Parathyroid adenoma (tissue), 2 donors: ENCODE measurements around the gene MS4A18.

Experiments used
- H2AFZ ChIP-seq: fragments of 300-600 bp; sonication (generic); one replicate; pipeline ENCODE4 v1.7.0; 2017; ENCODE audit warnings: antibody characterized with exemption, mild to moderate bottlenecking
- H3K27ac ChIP-seq: fragments of 300-600 bp; sonication (generic); one replicate; pipeline ENCODE4 v1.7.0; 2017
- H3K27me3 ChIP-seq: fragments of 300-600 bp; sonication (generic); one replicate; pipeline ENCODE4 v1.7.0; 2017; ENCODE audit warnings: low read length; ENCODE audit not compliant: control insufficient read depth, insufficient read depth
- H3K36me3 ChIP-seq: fragments of 300-600 bp; sonication (generic); one replicate; pipeline ENCODE4 v1.7.0; 2017; ENCODE audit warnings: low read length; ENCODE audit not compliant: control insufficient read depth, insufficient read depth
- H3K4me1 ChIP-seq: fragments of 300-600 bp; sonication (generic); one replicate; pipeline ENCODE4 v1.7.0; 2017; ENCODE audit warnings: control low read depth
- H3K4me2 ChIP-seq: fragments of 300-600 bp; sonication (generic); one replicate; pipeline ENCODE4 v1.7.0; 2017; ENCODE audit warnings: low read length
- H3K4me3 ChIP-seq: fragments of 300-600 bp; sonication (generic); one replicate; pipeline ENCODE4 v1.7.0; 2017; ENCODE audit warnings: low read depth, low read length
- H3K79me2 ChIP-seq: fragments of 300-600 bp; sonication (generic); one replicate; pipeline ENCODE4 v1.7.0; 2017; ENCODE audit warnings: control low read depth
- H3K9ac ChIP-seq: fragments of 300-600 bp; sonication (generic); one replicate; pipeline ENCODE4 v1.7.0; 2017; ENCODE audit warnings: mild to moderate bottlenecking
- H3K9me3 ChIP-seq: fragments of 300-600 bp; sonication (generic); one replicate; pipeline ENCODE4 v1.7.0; 2017; ENCODE audit warnings: low read length; ENCODE audit not compliant: control insufficient read depth
- CTCF ChIP-seq: fragments of 300-600 bp; sonication (generic); IDR thresholded peaks from one replicate; pipeline ENCODE4 v1.7.0; 2017; ENCODE audit warnings: antibody characterized with exemption, mild to moderate bottlenecking
- donor health status: primary hyperparathyroidism.

Gene MS4A18

GRCh38 chr11:60731586-60731985 lies 7.1 kb downstream of the MS4A18 start:
- Histone ChIP-seq H3K27ac (no peak overlapping the region), H3K4me1 (no peaks in the 10 kb centered on the region), H3K9me3 (no peaks in the 10 kb centered on the region), H3K79me2 (no peaks in the 10 kb centered on the region), H3K9ac (no peak overlapping the region), H3K36me3 (no peaks in the 10 kb centered on the region), H3K4me2 (no peak overlapping the region), H3K27me3 (no peaks in the 10 kb centered on the region), H2AFZ (no peak overlapping the region), H3K4me3 (no peak overlapping the region)
- TF ChIP-seq CTCF: no peak

- Histone ChIP-seq H3K4me1 (no peaks in the 10 kb centered on the region), H3K36me3 (no peaks in the 10 kb centered on the region), H2AFZ (no peak overlapping the region), H3K9ac (no peak overlapping the region), H3K27ac (no peak overlapping the region), H3K9me3 (no peaks in the 10 kb centered on the region), H3K27me3 (no peaks in the 10 kb centered on the region), H3K4me3 (no peak overlapping the region), H3K4me2 (no peak overlapping the region), H3K79me2 (no peaks in the 10 kb centered on the region)
- TF ChIP-seq CTCF: no peak
These were observed 9.8 kb downstream of the MS4A18 start for GRCh38 chr11:60734279-60734678.

- no peaks in the 10 kb centered on the region for H3K9me3 ChIP-seq
- no peak for TF ChIP-seq CTCF
- H3K9ac ChIP-seq: no peak overlapping the region
- no peak overlapping the region for H3K27ac ChIP-seq
- no peak overlapping the region for H2AFZ ChIP-seq
- H3K4me2 ChIP-seq: no peak overlapping the region
- H3K27me3 ChIP-seq: no peaks in the 10 kb centered on the region
- no peaks in the 10 kb centered on the region for H3K79me2 ChIP-seq
- no peaks in the 10 kb centered on the region for H3K4me1 ChIP-seq
- no peak overlapping the region for H3K4me3 ChIP-seq
- H3K36me3 ChIP-seq: no peaks in the 10 kb centered on the region
These were observed 14.6 kb downstream of the MS4A18 start for GRCh38 chr11:60739114-60739513.

- Histone ChIP-seq H3K9me3 (no peaks in the 10 kb centered on the region), H3K4me2 (no peak overlapping the region), H3K9ac (no peak overlapping the region), H2AFZ (no peak overlapping the region), H3K4me3 (no peak overlapping the region), H3K27me3 (no peaks in the 10 kb centered on the region), H3K79me2 (no peaks in the 10 kb centered on the region), H3K36me3 (no peaks in the 10 kb centered on the region), H3K4me1 (no peaks in the 10 kb centered on the region), H3K27ac (no peak overlapping the region)
- no peak for TF ChIP-seq CTCF
These were observed 16.1 kb downstream of the MS4A18 start for GRCh38 chr11:60740573-60740972.

GRCh38 chr11:60741421-60741820 lies 16.9 kb downstream of the MS4A18 start:
- Histone ChIP-seq H3K79me2 (no peaks in the 10 kb centered on the region), H3K27ac (no peak overlapping the region), H3K36me3 (no peaks in the 10 kb centered on the region), H3K4me2 (no peak overlapping the region), H3K9me3 (no peaks in the 10 kb centered on the region), H3K4me3 (no peak overlapping the region), H2AFZ (no peak overlapping the region), H3K4me1 (no peaks in the 10 kb centered on the region), H3K27me3 (no peaks in the 10 kb centered on the region), H3K9ac (no peak overlapping the region)
- no peak for TF ChIP-seq CTCF
